SJCRH30 (cell line): Measurements from ENCODE around the gene C11orf54. TPM values are rescaled to one million over a fixed set of nuclear protein-coding genes. Genes with fewer than 3 reads are reported as not detected.
A peak's percentile ranks its signal among the peaks of the same experiment; 100 is the strongest.

Source experiments
- DNase-seq, 2 experiments: peaks; one replicate each; pipeline ENCODE4 v3.0.0-alpha.2; 2015 to 2020
- H3K27ac ChIP-seq: fragments of 250-450 bp; sonication (Bioruptor Pico); 2 replicates; pipeline ENCODE4 v1.5.1; 2020; ENCODE audit warnings: mild to moderate bottlenecking, moderate library complexity
- H3K27me3 ChIP-seq: fragments of 250-450 bp; sonication (Bioruptor Pico); 2 replicates; pipeline ENCODE4 v1.5.1; 2020; ENCODE audit warnings: mild to moderate bottlenecking, moderate library complexity
- H3K36me3 ChIP-seq: fragments of 250-450 bp; sonication (Bioruptor Pico); 2 replicates; pipeline ENCODE4 v1.5.1; 2020; ENCODE audit warnings: mild to moderate bottlenecking, moderate library complexity
- H3K4me1 ChIP-seq: fragments of 250-450 bp; sonication (Bioruptor Pico); 2 replicates; pipeline ENCODE4 v1.5.1; 2020; ENCODE audit warnings: mild to moderate bottlenecking, moderate library complexity
- H3K4me3 ChIP-seq: fragments of 250-450 bp; sonication (Bioruptor Pico); 2 replicates; pipeline ENCODE4 v1.5.1; 2020; ENCODE audit warnings: mild to moderate bottlenecking, moderate library complexity
- H3K9me3 ChIP-seq: fragments of 250-450 bp; sonication (Bioruptor Pico); replicated peaks from 2 replicates; pipeline ENCODE4 v1.5.1; 2020; ENCODE audit warnings: mild to moderate bottlenecking, moderate library complexity
- total RNA-seq: library from RNA; depleted of rRNA; stranded (reverse); fragments of >200 nt; shearing (Covaris generic); gene quantifications from 2 replicates; pipeline ENCODE4 v1.2.3, GENCODE V29; 2014; rRNA removed

C11orf54 gene
- 22.3 and 23.9 TPM in 2 replicates for total RNA-seq

- no peaks in the 10 kb centered on the region for H3K9me3 ChIP-seq
- H3K4me1 ChIP-seq = peaks cover 3% of the 10 kb centered on the region
- H3K4me3 ChIP-seq = peak within 1 kb of the TSS; percentile 98
- H3K36me3 ChIP-seq = peaks cover 43% of the 10 kb centered on the region
- DNase-seq = peak; percentile 95 to 96
- H3K27me3 ChIP-seq = no peaks in the 10 kb centered on the region
- H3K27ac ChIP-seq = peak within 1 kb of the TSS; percentile 95
Measured at GRCh38 chr11:93741094-93741881, at the start of gene C11orf54, which contains the start of gene TAF1D. Gene C11orf54, plus strand, starts transcription at chr11:93741672. Its CDS starts 5,722 bp downstream, at chr11:93747394. Gene TAF1D, minus strand, starts transcription at chr11:93741495. Its CDS starts 2,191 bp downstream, at chr11:93739304.

- H3K27ac ChIP-seq = no peak overlapping the region
- peaks cover 56% of the 10 kb centered on the region for H3K36me3 ChIP-seq
- H3K4me1 ChIP-seq = no peaks in the 10 kb centered on the region
- H3K4me3 ChIP-seq = no peak overlapping the region
- DNase-seq = no peak
- no peaks in the 10 kb centered on the region for H3K27me3 ChIP-seq
- H3K9me3 ChIP-seq = no peaks in the 10 kb centered on the region
Measured at GRCh38 chr11:93694109-93694508, 47.4 kb upstream of the C11orf54 start.

GRCh38 chr11:93694557-93694956, 46.9 kb upstream of the C11orf54 start:
- Histone ChIP-seq H3K27me3 (no peaks in the 10 kb centered on the region), H3K36me3 (peaks cover 56% of the 10 kb centered on the region), H3K27ac (no peak overlapping the region), H3K4me3 (no peak overlapping the region), H3K9me3 (no peaks in the 10 kb centered on the region), H3K4me1 (no peaks in the 10 kb centered on the region)
- DNase-seq = no peak

- Histone ChIP-seq H3K27me3 (no peaks in the 10 kb centered on the region), H3K4me3 (no peak overlapping the region), H3K4me1 (no peaks in the 10 kb centered on the region), H3K36me3 (peaks cover 61% of the 10 kb centered on the region), H3K9me3 (no peaks in the 10 kb centered on the region), H3K27ac (no peak overlapping the region)
- DNase-seq = no peak
Measured at GRCh38 chr11:93697611-93698010, 43.9 kb upstream of the C11orf54 start.

GRCh38 chr11:93700830-93701229, 40.6 kb upstream of the C11orf54 start:
- Histone ChIP-seq H3K27ac (no peak overlapping the region), H3K4me3 (no peak overlapping the region), H3K9me3 (no peaks in the 10 kb centered on the region), H3K36me3 (peaks cover 58% of the 10 kb centered on the region), H3K27me3 (no peaks in the 10 kb centered on the region), H3K4me1 (no peaks in the 10 kb centered on the region)
- DNase-seq = no peak

GRCh38 chr11:93704237-93704636, 37.2 kb upstream of the C11orf54 start:
- H3K27me3 ChIP-seq = no peaks in the 10 kb centered on the region
- peaks cover 46% of the 10 kb centered on the region for H3K36me3 ChIP-seq
- no peak for DNase-seq
- no peaks in the 10 kb centered on the region for H3K9me3 ChIP-seq
- no peak overlapping the region for H3K4me3 ChIP-seq
- no peak overlapping the region for H3K27ac ChIP-seq
- H3K4me1 ChIP-seq = no peaks in the 10 kb centered on the region

- no peaks in the 10 kb centered on the region for H3K4me1 ChIP-seq
- no peak overlapping the region for H3K27ac ChIP-seq
- no peak overlapping the region for H3K4me3 ChIP-seq
- H3K27me3 ChIP-seq = no peaks in the 10 kb centered on the region
- H3K9me3 ChIP-seq = no peaks in the 10 kb centered on the region; the same call in none of the 2 replicates
- no peak for DNase-seq
- H3K36me3 ChIP-seq = peaks cover 55% of the 10 kb centered on the region
Measured at GRCh38 chr11:93710239-93710638, 31.2 kb upstream of the C11orf54 start.

- H3K36me3 ChIP-seq = peaks cover 48% of the 10 kb centered on the region
- no peaks in the 10 kb centered on the region; the same call in none of the 2 replicates for H3K9me3 ChIP-seq
- H3K27ac ChIP-seq = no peak overlapping the region
- no peak for DNase-seq
- no peak overlapping the region for H3K4me3 ChIP-seq
- H3K4me1 ChIP-seq = no peaks in the 10 kb centered on the region
- no peaks in the 10 kb centered on the region for H3K27me3 ChIP-seq
Measured at GRCh38 chr11:93712678-93713077, 28.8 kb upstream of the C11orf54 start.

GRCh38 chr11:93715797-93716396, 25.6 kb upstream of the C11orf54 start:
- DNase-seq = no peak
- peaks cover 27% of the 10 kb centered on the region for H3K36me3 ChIP-seq
- no peaks in the 10 kb centered on the region for H3K9me3 ChIP-seq
- H3K27ac ChIP-seq = no peak overlapping the region
- H3K4me1 ChIP-seq = no peaks in the 10 kb centered on the region
- no peaks in the 10 kb centered on the region for H3K27me3 ChIP-seq
- H3K4me3 ChIP-seq = no peak overlapping the region

- DNase-seq = no peak
- Histone ChIP-seq H3K4me3 (no peak overlapping the region), H3K27me3 (no peaks in the 10 kb centered on the region), H3K4me1 (no peaks in the 10 kb centered on the region), H3K36me3 (peaks cover 21% of the 10 kb centered on the region), H3K27ac (no peak overlapping the region), H3K9me3 (no peaks in the 10 kb centered on the region)
Measured at GRCh38 chr11:93717501-93717900, 24.0 kb upstream of the C11orf54 start.

GRCh38 chr11:93718057-93718563, 23.4 kb upstream of the C11orf54 start:
- Histone ChIP-seq H3K36me3 (peaks cover 18% of the 10 kb centered on the region), H3K4me3 (no peak overlapping the region), H3K4me1 (no peaks in the 10 kb centered on the region), H3K27ac (no peak overlapping the region), H3K27me3 (no peaks in the 10 kb centered on the region), H3K9me3 (no peaks in the 10 kb centered on the region)
- DNase-seq = no peak

GRCh38 chr11:93719310-93719709, 22.2 kb upstream of the C11orf54 start:
- no peaks in the 10 kb centered on the region for H3K4me1 ChIP-seq
- H3K27ac ChIP-seq = no peak overlapping the region
- H3K9me3 ChIP-seq = no peaks in the 10 kb centered on the region
- H3K36me3 ChIP-seq = peaks cover 18% of the 10 kb centered on the region
- no peak for DNase-seq
- H3K27me3 ChIP-seq = no peaks in the 10 kb centered on the region
- H3K4me3 ChIP-seq = no peak overlapping the region

GRCh38 chr11:93720522-93720921, 20.9 kb upstream of the C11orf54 start:
- Histone ChIP-seq H3K27me3 (no peaks in the 10 kb centered on the region), H3K4me3 (no peak overlapping the region), H3K9me3 (no peaks in the 10 kb centered on the region), H3K27ac (no peak overlapping the region), H3K4me1 (no peaks in the 10 kb centered on the region), H3K36me3 (peaks cover 22% of the 10 kb centered on the region)
- no peak for DNase-seq

- no peak for DNase-seq
- no peaks in the 10 kb centered on the region for H3K4me1 ChIP-seq
- peaks cover 44% of the 10 kb centered on the region for H3K36me3 ChIP-seq
- H3K27ac ChIP-seq = no peak overlapping the region
- no peaks in the 10 kb centered on the region for H3K9me3 ChIP-seq
- no peak overlapping the region for H3K4me3 ChIP-seq
- no peaks in the 10 kb centered on the region for H3K27me3 ChIP-seq
Measured at GRCh38 chr11:93724089-93724488, 17.4 kb upstream of the C11orf54 start.
